SU-DHL-6 (cell line): ENCODE measurements around the gene EVC2.

Source experiments
- H2AFZ ChIP-seq: fragments of 200-600 bp; sonication (generic); 2 replicates; pipeline ENCODE4 v1.6.1; 2014; ENCODE audit warnings: low read depth, mild to moderate bottlenecking, moderate library complexity, mixed read lengths, antibody characterized with exemption, low read length; ENCODE audit not compliant: severe bottlenecking
- H3F3A ChIP-seq: fragments of 200-600 bp; shearing (Covaris generic); 2 replicates; pipeline ENCODE4 v1.6.0; 2016; ENCODE audit warnings: antibody characterized with exemption, mild to moderate bottlenecking; ENCODE audit not compliant: insufficient read depth
- H3K27ac ChIP-seq: fragments of 200-600 bp; sonication (generic); 2 replicates; pipeline ENCODE4 v1.5.1; 2016; ENCODE audit warnings: low read depth, mild to moderate bottlenecking, low read length, moderate library complexity, mixed read lengths
- H3K27me3 ChIP-seq: fragments of 200-600 bp; sonication (generic), shearing (Covaris generic); 2 replicates; pipeline ENCODE4 v1.6.0; 2014; ENCODE audit warnings: mild to moderate bottlenecking, low read length
- H3K36me3 ChIP-seq: fragments of 200-600 bp; sonication (generic); 2 replicates; pipeline ENCODE4 v1.6.1; 2014; ENCODE audit warnings: mild to moderate bottlenecking, low read length, mixed read lengths
- H3K4me2 ChIP-seq: fragments of 300-600, 200-600 bp; shearing (Covaris generic), sonication (generic); 2 replicates; pipeline ENCODE4 v1.6.0; 2014; ENCODE audit warnings: low read length, low read depth, mild to moderate bottlenecking; ENCODE audit not compliant: poor library complexity, severe bottlenecking
- H3K4me3 ChIP-seq: fragments of 200-600 bp; sonication (generic); 2 replicates; pipeline ENCODE4 v1.5.1; 2014; ENCODE audit warnings: antibody characterized with exemption, low read length, mild to moderate bottlenecking, mixed read lengths; ENCODE audit not compliant: insufficient read depth, poor library complexity, severe bottlenecking
- H3K79me2 ChIP-seq: fragments of 200-600 bp; sonication (generic); 2 replicates; pipeline ENCODE4 v1.6.1; 2014; ENCODE audit warnings: mild to moderate bottlenecking, low read length, moderate library complexity; ENCODE audit not compliant: insufficient read depth
- H3K9ac ChIP-seq: fragments of 200-600 bp; sonication (generic); 2 replicates; pipeline ENCODE4 v1.7.0; 2014; ENCODE audit warnings: mild to moderate bottlenecking, low read length
- H3K9me2 ChIP-seq: fragments of 200-600 bp; sonication (generic); replicated peaks from 2 replicates; pipeline ENCODE4 v1.6.1; 2014; ENCODE audit warnings: low read length; ENCODE audit not compliant: insufficient read depth
- H3K9me3 ChIP-seq: fragments of 200-600 bp; sonication (generic); 2 replicates; pipeline ENCODE4 v1.6.1; 2014; ENCODE audit warnings: low read length, mixed read lengths; ENCODE audit not compliant: insufficient read depth
- H4K20me1 ChIP-seq: fragments of 200-600 bp; sonication (generic); 2 replicates; pipeline ENCODE4 v1.6.1; 2014; ENCODE audit warnings: low read depth, mild to moderate bottlenecking, antibody characterized with exemption, low read length, moderate library complexity, mixed read lengths
- EZH2phosphoT487 ChIP-seq: fragments of 200-600 bp; sonication (generic), shearing (Covaris generic); conservative IDR thresholded peaks from 2 replicates; pipeline ENCODE4 v1.6.1; 2018; ENCODE audit warnings: mild to moderate bottlenecking, antibody characterized with exemption, low read length, moderate library complexity, mixed read lengths
- TF ChIP-seq, protein P1 (sequence below): fragments of 200-600 bp; sonication (generic); IDR thresholded peaks from one replicate; pipeline ENCODE4 v1.5.1; 2017; ENCODE audit warnings: antibody characterized with exemption, mild to moderate bottlenecking, low read length, moderate library complexity; ENCODE audit not compliant: insufficient read depth, poor library complexity, severe bottlenecking

EVC2 gene

DNA sequence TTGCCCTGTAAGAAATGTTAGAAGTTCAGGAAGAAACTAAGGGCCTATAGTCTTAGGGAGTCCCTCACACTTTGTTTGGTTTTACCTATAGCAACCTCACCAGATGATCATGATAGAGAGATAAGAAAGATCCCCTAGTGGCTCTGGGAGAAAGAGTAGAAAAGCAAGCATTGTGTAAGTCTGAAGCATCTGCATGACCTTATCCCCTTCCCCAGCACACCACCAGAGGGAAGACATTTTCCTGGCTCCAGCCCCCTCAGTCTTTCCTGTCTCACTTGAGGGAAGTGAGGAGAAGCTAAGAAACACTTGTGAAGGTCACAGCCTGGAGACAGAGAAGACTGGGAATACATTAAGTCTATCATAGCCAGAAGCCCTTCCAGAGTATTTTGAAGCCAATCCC, 154.0 kb downstream of the EVC2 start:
- no peak overlapping the region for H2AFZ ChIP-seq

DNA sequence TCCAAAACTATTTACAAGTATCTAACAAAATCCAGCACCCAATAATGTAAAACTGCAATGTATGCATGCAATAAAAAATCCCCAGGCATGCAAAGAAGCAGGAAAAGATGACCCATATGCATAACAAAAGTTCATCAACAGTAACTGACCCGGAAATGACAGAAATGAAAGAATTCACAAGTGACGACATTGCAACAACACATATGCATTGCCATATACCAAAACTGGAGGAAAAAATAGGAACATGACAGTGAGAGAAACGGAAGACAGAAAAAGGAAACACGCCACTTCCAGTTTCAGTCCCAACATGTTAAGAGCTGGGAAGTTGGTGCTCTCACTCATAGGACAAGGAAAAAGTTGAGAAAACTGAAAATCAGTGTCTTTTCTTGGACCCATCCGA, 154.6 kb downstream of the EVC2 start:
- Histone ChIP-seq H3K9me3 (no peaks in the 10 kb centered on the region), H3K79me2 (no peaks in the 10 kb centered on the region), H3K4me3 (no peak overlapping the region), H3K27me3 (no peaks in the 10 kb centered on the region), H3K9ac (no peak overlapping the region), H3K9me2 (no peaks in the 10 kb centered on the region), H3F3A (no peaks in the 10 kb centered on the region), H4K20me1 (no peaks in the 10 kb centered on the region), H3K36me3 (no peaks in the 10 kb centered on the region), H3K4me2 (no peak overlapping the region), H2AFZ (no peak overlapping the region), H3K27ac (no peak overlapping the region)
- TF ChIP-seq, protein P1, sequence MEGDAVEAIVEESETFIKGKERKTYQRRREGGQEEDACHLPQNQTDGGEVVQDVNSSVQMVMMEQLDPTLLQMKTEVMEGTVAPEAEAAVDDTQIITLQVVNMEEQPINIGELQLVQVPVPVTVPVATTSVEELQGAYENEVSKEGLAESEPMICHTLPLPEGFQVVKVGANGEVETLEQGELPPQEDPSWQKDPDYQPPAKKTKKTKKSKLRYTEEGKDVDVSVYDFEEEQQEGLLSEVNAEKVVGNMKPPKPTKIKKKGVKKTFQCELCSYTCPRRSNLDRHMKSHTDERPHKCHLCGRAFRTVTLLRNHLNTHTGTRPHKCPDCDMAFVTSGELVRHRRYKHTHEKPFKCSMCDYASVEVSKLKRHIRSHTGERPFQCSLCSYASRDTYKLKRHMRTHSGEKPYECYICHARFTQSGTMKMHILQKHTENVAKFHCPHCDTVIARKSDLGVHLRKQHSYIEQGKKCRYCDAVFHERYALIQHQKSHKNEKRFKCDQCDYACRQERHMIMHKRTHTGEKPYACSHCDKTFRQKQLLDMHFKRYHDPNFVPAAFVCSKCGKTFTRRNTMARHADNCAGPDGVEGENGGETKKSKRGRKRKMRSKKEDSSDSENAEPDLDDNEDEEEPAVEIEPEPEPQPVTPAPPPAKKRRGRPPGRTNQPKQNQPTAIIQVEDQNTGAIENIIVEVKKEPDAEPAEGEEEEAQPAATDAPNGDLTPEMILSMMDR = no peak
- TF ChIP-seq EZH2phosphoT487 = no peak

More for the DNA sequence above, 154.0 kb downstream of the EVC2 start:
- no peaks in the 10 kb centered on the region for H3F3A ChIP-seq
- no peak overlapping the region for H3K9ac ChIP-seq
- H3K36me3 ChIP-seq = no peaks in the 10 kb centered on the region
- TF ChIP-seq, protein P1 = no peak
- no peak for TF ChIP-seq EZH2phosphoT487
- no peaks in the 10 kb centered on the region for H4K20me1 ChIP-seq
- no peak overlapping the region for H3K4me2 ChIP-seq
- H3K27ac ChIP-seq = no peak overlapping the region
- no peak overlapping the region for H3K4me3 ChIP-seq
- H3K79me2 ChIP-seq = no peaks in the 10 kb centered on the region
- H3K9me2 ChIP-seq = no peaks in the 10 kb centered on the region
- no peaks in the 10 kb centered on the region for H3K27me3 ChIP-seq
- H3K9me3 ChIP-seq = no peaks in the 10 kb centered on the region

DNA sequence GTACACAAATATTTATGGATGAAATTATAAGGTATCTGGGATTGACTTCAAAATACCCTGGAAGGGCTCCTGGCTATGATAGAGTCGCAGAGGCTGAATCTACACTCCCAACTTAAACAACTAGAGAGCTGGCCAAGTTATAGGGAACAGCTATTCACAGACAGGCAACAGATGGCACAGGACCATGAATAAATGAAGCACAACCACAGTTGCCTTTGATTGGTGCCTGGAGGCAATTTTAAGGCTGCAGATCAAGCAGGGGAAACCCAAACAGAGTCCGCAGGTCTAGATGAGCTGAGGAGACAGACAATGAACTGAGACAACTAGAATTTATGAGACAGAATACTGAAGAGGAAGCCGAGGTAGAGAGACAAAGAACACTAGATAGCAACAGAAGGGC, 155.9 kb downstream of the EVC2 start:
- Histone ChIP-seq H3K79me2 (no peaks in the 10 kb centered on the region), H3K9me2 (no peaks in the 10 kb centered on the region), H2AFZ (no peak overlapping the region), H3K27ac (no peak overlapping the region), H3K4me2 (no peak overlapping the region), H3K4me3 (no peak overlapping the region), H3K36me3 (no peaks in the 10 kb centered on the region), H3F3A (no peaks in the 10 kb centered on the region), H3K9me3 (no peaks in the 10 kb centered on the region), H4K20me1 (no peaks in the 10 kb centered on the region), H3K27me3 (no peaks in the 10 kb centered on the region), H3K9ac (no peak overlapping the region)
- no peak for TF ChIP-seq EZH2phosphoT487
- TF ChIP-seq, protein P1 = no peak
